GM21423 (cell line): ENCODE data around the gene BAG5.
A peak's percentile ranks its signal among the peaks of the same experiment; 100 is the strongest.
"Not testable (repeated sequence)": the region's sequence is repeated elsewhere in the genome, so short reads cannot be mapped to it uniquely, and the experiment has no call there.

ENCODE experiments used
- ATAC-seq: cut with Tn5 transposase; IDR thresholded peaks from one replicate; pipeline ENCODE4 v1.9.1; 2021; ENCODE audit warnings: mild to moderate bottlenecking, moderate library complexity; ENCODE audit not compliant: unreplicated experiment

The BAG5 gene

DNA sequence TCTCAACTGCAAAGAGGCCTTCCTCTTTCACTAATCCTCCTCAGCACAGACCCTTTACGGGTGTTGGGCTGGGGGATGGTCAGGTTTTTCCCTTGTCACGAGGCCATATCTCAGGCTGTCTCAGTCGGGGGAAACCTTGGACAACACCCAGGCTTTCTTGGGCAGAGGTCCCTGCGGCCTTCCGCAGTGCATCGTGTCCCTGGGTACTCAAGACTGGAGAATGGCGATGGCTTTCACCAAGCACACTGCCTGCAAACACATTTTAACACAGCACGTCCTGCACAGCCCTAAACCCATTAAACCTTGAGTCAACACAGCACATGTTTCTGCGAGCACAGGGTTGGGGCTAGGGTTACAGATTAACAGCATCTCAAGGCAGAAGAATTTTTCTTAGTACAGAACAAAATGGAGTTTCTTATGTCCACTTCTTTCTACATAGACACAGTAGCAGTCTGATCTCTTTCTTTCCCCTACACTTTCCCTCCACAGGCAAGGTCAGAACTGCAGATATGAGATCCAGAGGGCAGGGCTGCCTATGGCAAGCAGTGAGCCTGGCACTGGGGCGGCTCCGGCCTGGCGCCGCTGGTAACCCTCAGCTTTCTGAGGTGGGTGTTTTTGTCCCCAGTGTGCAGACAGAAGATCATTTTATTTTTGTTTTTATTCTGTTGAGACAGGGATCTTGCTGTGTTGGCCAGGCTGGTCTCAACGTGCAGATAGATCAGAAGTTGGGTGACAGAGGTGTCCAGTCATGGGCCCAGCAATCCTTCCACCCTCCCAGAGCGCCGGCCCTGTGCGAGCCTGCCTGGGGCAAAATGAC is 36.8 kb downstream of the BAG5 start:
- not testable (repeated sequence) for ATAC-seq

- no peak for ATAC-seq
Observed at GRCh38 chr14:103524002-103524935, 38.2 kb downstream of the BAG5 start.

GRCh38 chr14:103523575-103523954 is 38.9 kb downstream of the BAG5 start:
- ATAC-seq = no peak

DNA sequence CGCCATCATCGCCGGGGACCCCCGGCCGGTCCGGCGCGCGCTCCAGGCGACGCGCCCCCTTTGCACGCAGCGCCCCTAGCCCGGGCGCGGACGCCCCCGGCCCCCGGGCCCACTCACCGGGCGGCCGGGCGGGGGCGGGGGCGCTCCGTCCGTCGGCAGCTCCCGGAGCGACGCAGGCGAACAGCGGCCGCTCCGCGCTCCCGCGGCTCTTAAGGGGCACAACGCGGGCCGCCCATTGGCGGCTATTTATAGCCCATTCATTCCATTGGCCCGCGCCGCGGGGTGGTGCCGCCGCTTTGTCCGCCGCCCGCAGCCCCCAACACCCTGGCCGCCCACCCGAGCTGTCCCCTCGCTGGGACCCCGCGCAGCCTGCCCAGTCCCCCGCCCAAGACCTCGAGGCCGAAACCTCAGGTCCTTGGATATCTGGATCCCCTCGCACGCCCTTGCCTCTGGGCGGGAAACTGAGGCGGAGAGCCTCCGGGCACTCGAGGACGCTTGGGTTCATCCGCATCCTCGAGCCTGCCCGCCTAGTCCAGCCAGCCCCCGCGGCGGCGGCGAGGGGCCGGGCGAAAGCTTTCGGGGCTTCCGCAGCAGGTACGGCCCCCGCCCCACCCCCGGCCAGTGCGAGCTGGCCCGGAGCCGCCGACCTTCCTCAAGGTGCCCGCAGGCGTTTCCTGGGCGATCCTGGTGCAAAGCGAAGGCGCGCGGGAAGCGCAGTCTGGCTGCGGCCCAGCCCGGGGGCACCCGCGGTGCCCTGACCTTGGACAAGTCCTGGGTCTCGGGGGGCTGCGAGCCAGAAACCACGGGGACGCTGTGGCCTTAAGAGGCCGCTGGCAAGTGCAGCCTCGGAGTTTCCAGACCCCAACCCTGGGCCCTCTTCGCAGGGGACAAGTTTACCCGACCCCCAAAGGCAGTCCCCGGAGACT is 39.5 kb downstream of the BAG5 start, which contains the start of gene CKB:
TSS of gene CKB (minus strand) at position 182 of the 926 bp plus-strand sequence. CDS start 337 bp downstream, outside the sequence.
- no peak for ATAC-seq

DNA sequence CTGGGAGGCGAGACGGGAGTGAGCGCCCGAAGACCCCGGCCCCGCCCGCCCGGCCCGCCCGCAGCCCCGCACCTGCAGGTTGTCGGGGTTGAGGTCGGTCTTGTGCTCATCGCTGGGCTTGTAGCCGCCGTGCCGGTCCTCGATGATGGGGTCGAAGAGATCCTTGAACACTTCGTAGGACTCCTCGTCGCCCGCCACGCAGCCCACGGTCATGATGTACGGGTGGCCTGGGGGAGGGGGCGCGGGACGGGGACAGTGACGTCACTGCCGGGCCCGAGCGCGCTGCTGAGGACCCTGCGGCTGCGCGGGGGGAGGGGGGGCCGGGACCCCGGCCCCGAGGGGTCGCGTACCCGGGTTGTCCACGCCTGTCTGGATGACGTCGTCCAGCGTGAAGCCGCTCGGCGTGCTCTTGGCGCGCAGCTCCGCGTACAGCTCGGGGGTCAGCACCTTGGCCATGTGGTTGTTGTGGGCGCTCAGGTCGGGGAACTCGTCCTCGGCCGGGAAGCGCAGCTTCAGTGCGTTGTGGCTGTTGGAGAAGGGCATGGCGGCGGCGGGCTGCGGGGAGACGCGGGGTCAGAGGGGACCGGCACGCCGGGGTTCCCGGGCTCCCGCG is 40.4 kb downstream of the BAG5 start:
- ATAC-seq = no peak

GRCh38 chr14:103521438-103521950 is 41.0 kb downstream of the BAG5 start:
- no peak for ATAC-seq

DNA sequence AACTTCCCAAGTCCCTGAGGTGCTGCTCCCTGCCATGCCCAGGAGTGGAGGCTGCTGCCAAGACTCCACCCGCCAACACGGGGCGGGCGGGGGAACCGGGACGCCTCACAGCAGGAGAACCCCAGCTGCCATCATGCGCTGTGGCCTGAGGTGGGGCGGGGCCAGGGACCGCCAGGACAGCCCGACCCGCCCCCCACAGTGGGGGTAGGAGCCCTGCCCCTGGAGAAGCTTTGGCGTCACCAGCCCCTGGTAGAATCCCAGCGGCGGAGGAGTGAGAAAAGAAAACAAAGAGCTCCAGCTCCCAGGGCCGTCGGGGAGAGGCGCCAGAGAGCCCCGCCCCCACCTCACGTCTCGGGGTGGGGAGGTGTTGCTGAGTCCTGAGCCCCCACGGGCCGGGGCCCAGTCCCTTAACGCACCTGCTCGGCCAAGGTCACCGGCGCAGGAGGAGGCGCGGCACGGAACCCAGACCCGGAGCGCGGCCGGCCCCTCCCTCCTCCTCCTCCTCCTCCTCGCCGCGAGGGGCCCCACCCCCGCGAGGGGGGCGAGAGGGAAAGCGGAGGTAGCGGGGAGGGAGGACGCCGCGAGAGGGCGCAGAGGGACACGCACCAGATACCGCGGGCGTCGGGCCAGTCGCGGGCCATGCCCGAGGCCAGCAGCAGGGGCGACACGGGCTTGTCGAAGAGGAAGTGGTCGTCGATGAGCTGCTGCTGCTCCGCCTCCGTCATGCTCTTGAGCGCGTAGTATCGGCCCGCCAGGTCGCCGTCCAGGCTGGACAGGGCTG is 41.6 kb downstream of the BAG5 start:
- ATAC-seq = peak; percentile 39

DNA sequence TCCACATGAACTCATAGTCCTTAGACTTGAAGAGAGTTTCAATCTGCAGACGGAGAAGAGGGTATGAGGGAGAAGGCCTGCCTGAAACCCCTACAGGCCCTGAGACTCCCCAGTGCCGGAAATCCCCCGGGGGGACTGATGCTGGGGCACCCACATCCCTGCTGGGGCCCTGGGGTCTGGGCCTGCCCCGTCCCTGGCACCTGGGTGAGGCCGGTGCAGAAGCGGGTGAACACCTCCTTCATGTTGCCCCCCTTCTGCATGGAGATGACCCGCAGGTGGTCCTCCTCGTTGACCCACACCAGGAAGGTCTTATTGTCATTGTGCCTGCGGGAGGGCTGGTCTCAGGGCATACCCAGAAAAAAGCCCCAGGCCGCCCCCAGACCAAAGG is 42.2 kb downstream of the BAG5 start:
- ATAC-seq = no peak

- no peak for ATAC-seq
Observed at GRCh38 chr14:103519837-103520212, 42.6 kb downstream of the BAG5 start.

DNA sequence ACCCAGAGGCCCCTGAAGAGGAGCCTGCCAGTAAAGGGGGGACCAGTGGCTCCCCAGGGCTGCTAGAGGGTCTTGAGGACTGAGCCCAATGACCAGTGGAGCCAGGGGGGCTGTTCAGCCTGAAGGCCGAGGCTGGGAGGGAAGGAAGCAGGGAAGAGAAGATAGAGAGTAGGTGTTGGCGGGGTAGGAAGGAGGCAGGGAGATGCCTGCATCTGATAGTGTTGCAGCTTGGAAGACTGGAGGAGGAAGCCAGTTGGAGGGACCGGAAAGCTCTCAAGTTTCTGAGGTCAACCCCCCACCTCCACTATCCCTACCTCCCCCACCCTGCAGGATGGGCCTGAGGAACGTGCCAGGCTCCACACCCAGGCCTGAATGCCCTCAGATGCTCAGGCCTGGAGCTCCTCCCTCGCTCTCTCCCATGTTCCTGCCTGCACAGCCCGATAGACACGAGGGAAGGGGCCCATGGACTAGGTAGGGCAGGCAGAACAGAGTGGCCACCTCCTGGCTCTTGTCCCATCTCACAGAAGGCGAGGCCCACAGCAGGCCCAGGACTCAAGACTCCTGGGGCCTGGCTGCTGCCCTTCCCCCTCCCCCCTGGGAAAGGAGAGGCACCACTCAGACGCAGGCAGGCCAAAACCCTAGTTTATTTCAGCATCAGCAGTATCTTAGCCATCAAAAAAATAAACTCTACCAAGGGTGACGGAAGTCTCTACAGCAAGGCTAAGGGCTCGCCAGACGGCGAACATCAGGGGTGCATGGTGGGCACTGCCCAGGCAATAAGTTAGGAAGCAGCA is 43.2 kb downstream of the BAG5 start:
- ATAC-seq = no peak

GRCh38 chr14:103518422-103519042 is 43.9 kb downstream of the BAG5 start:
- no peak for ATAC-seq

DNA sequence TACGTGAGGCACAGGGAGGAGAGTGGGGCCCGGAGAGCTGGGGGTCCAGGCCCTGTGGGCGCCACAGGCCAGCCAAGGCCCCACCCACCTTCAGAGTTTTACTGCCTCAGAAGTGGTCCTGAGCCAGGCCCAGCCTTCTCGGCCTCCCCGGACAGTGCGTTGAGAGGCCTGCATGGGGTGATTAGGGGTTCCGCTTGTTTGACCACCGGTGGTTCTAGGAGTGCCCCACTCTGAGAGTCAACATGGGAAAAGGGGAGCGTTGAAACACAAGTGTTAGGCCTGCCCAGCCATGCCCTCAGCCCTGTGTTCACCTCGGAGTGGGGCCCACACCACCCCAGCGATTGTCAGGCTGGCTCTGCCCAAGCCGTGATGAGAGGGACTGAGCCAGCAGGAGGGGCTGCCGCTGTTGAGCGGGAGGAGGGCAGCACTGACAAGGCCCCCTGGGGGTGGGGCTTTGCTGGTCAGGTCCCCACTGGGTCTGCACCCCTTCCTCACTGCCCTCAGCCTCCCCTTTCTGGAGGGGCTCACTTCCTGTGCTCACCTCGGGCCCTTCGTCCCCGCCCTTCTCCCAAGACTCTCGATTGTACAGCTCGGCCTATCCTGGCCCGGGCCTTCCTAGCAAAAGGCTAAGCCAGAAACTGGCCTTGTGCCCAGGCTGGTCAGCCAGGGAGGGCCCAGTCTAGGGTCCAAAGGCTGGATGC is 44.6 kb downstream of the BAG5 start:
- no peak for ATAC-seq

DNA sequence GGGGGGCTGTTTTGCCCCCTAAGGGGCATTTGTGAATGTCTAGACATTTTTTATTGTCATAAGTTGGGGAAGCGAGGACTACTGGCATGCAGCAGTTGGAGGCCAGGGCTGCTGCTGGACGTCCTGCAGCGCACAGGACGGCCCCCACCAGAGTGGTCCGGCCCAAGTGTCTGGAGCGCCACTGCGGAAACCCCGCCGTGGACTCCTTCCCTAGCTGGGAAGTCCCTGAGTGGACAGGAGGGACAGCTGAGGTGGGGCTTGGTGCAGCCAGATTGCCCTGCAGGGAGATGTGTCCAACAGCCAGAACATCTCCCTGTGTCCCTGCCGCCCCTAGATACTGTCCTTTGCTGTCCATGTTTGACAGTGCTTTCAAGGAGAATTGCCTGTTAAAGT is 45.3 kb downstream of the BAG5 start:
- ATAC-seq = no peak

- no peak for ATAC-seq
Observed at GRCh38 chr14:103516426-103517173, 45.9 kb downstream of the BAG5 start.

- ATAC-seq = no peak
Observed at GRCh38 chr14:103514596-103515421, 47.6 kb downstream of the BAG5 start.
